Right atrium auricular region (tissue), 2 donors: Measurements from ENCODE around the gene TMEM51. TPM values are rescaled to one million over a fixed set of nuclear protein-coding genes. Genes with fewer than 3 reads are reported as not detected.

Experiments
- DNase-seq: peaks from one replicate; pipeline ENCODE4 v3.0.0-alpha.2; 2019; ENCODE audit warnings: low spot score
- H3K27ac ChIP-seq, 2 donors: fragments of 200-600 bp; sonication (generic); 1 replicate in 1 of 2; 2 replicates in 1 of 2; pipeline ENCODE4 v1.5.1; 2016 to 2019
- H3K27me3 ChIP-seq, 2 donors: fragments of 200-600 bp; sonication (generic); one replicate each; pipeline versions ENCODE4 v1.5.1 to v1.6.0; 2017 to 2019
- H3K36me3 ChIP-seq: fragments of 200-600 bp; sonication (generic); one replicate; pipeline ENCODE4 v1.5.1; 2016
- H3K4me1 ChIP-seq, 2 donors: fragments of 200-600 bp; sonication (generic); one replicate each; pipeline versions ENCODE4 v1.5.1 to v1.6.0; 2017 to 2019
- H3K4me3 ChIP-seq, 2 donors: fragments of 200-600 bp; sonication (generic); 1 replicate in 1 of 2; 2 replicates in 1 of 2; pipeline ENCODE4 v1.5.1; 2017 to 2019; ENCODE audit warnings: mild to moderate bottlenecking in 1 of 2, moderate library complexity in 1 of 2
- H3K9me3 ChIP-seq, 2 donors: fragments of 200-600 bp; sonication (generic); one replicate each; pipeline ENCODE4 v1.5.1; 2019
- CTCF ChIP-seq, 2 donors: fragments of 200-600 bp; sonication (generic); IDR thresholded peaks; one replicate each; pipeline ENCODE4 v1.5.1; 2019; ENCODE audit warnings: antibody characterized with exemption in 2 of 2
- total RNA-seq, 2 donors: library from RNA; depleted of rRNA; stranded (reverse); fragments of >200 nt; gene quantifications; one replicate each; pipeline ENCODE4 v1.1.0, GENCODE V29; 2016

Gene TMEM51
- total RNA-seq, 2 donors from 2014 or later: 3.2 to 6.6 TPM

- Histone ChIP-seq H3K9me3 (peaks cover 0 to 10% of the 10 kb centered on the region in 2 donors), H3K27ac (no peak overlapping the region), H3K4me3 (no peak overlapping the region), H3K4me1 (no peaks in the 10 kb centered on the region), H3K27me3 (no peaks in the 10 kb centered on the region), H3K36me3 (no peaks in the 10 kb centered on the region)
- no peak for TF ChIP-seq CTCF (IDR thresholded peaks at IDR 0.05)
- DNase-seq: no peak
Measured at GRCh38 chr1:15128077-15128476, 25.5 kb upstream of the TMEM51 start.

DNA sequence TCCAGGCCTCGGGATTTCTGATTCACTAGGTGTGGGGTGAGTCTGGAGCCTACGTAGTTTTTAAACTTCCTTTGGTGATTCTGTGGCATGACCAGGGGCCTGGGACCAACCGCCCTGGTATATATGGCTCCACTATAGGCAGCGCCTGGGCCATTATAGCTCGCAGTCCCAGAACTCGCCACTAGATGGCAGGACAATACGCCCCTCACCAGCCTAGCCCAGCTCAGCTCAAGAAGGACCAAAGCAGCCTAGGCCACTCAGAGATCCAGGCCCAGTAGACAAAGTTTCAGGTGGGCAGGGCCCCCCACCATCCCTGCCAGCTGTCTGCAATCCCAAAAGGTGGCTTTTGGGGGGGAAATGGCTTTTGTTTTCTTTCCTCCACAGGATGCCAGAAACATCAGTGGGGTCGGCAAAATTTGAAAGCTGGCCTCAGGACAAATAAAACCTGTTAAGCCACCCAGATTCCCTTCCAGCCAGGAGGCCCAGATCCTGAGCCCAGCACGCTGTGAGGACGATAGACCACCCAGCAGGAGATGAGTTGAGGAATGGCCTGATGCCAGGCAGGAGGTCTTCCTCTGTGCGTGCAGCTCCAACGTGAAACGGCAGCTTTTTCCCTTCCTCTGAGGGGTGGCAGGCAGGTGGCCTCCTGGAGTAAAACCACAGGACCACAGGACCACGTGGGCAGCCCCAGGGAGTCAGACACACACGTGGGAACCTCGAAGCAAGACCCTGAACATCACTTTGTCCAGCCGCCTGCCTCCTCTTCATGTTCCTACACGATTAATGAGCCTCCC is 24.8 kb upstream of the TMEM51 start:
- Histone ChIP-seq H3K4me3 (no peak overlapping the region), H3K27ac (no peak overlapping the region), H3K27me3 (no peaks in the 10 kb centered on the region), H3K36me3 (no peaks in the 10 kb centered on the region), H3K4me1 (no peaks in the 10 kb centered on the region), H3K9me3 (peaks cover 0 to 10% of the 10 kb centered on the region in 2 donors)
- TF ChIP-seq CTCF (IDR thresholded peaks at IDR 0.05): peak; percentile 72 to 91
- peak; percentile 72 for DNase-seq

GRCh38 chr1:15129944-15130343 is 23.6 kb upstream of the TMEM51 start:
- Histone ChIP-seq H3K4me3 (no peak overlapping the region), H3K4me1 (no peaks in the 10 kb centered on the region), H3K27ac (no peak overlapping the region), H3K27me3 (no peaks in the 10 kb centered on the region), H3K9me3 (peaks cover 0 to 10% of the 10 kb centered on the region in 2 donors), H3K36me3 (no peaks in the 10 kb centered on the region)
- no peak for DNase-seq
- TF ChIP-seq CTCF (IDR thresholded peaks at IDR 0.05): no peak

- TF ChIP-seq CTCF (IDR thresholded peaks at IDR 0.05): no peak
Measured at GRCh38 chr1:15130607-15131006, 22.9 kb upstream of the TMEM51 start.

GRCh38 chr1:15132965-15133364 is 20.6 kb upstream of the TMEM51 start:
- no peak for DNase-seq
- H3K9me3 ChIP-seq: peaks cover 0 to 10% of the 10 kb centered on the region in 2 donors

More at GRCh38 chr1:15130607-15131006, 22.9 kb upstream of the TMEM51 start:
- Histone ChIP-seq H3K27ac (no peak overlapping the region), H3K4me3 (no peak overlapping the region), H3K36me3 (no peaks in the 10 kb centered on the region), H3K27me3 (no peaks in the 10 kb centered on the region), H3K4me1 (no peaks in the 10 kb centered on the region), H3K9me3 (peaks cover 0 to 10% of the 10 kb centered on the region in 2 donors)
- DNase-seq: no peak

More at GRCh38 chr1:15132965-15133364, 20.6 kb upstream of the TMEM51 start:
- TF ChIP-seq CTCF (IDR thresholded peaks at IDR 0.05): no peak
- H3K4me1 ChIP-seq: no peaks in the 10 kb centered on the region
- H3K4me3 ChIP-seq: no peak overlapping the region
- H3K27ac ChIP-seq: no peak overlapping the region
- no peaks in the 10 kb centered on the region for H3K36me3 ChIP-seq
- no peaks in the 10 kb centered on the region for H3K27me3 ChIP-seq
